ENCODE measurements around the gene NPAS2. TPM values are rescaled to one million over a fixed set of nuclear protein-coding genes. Genes with fewer than 3 reads are reported as not detected.
A peak's percentile ranks its signal among the peaks of the same experiment; 100 is the strongest.

Gene NPAS2
- total and polyA plus RNA-seq, 2 of the 8 experiments (the other 6 are each of a cell fraction or from before 2014, with no cell fraction given), result 1.8 to 1.9 TPM

GRCh38 chr2:100852999-100853908 is 33.3 kb downstream of the NPAS2 start:
- no peak for TF ChIP-seq YY1 (IDR thresholded peaks at IDR 0.05; ENCODE audit: low read depth, low read length)
- peak; percentile 13 to 17; a peak in 1 of 4 replicates for TF ChIP-seq RAD21 (IDR thresholded peaks at IDR 0.05 in 1 of 2, conservative IDR thresholded peaks at IDR 0.05 in 1 of 2; ENCODE audit: low read depth in 2 of 2, low read length in 2 of 2)
- no peak for TF ChIP-seq CHD2 (IDR thresholded peaks at IDR 0.05; ENCODE audit: low read length)
- TF ChIP-seq, protein P1, sequence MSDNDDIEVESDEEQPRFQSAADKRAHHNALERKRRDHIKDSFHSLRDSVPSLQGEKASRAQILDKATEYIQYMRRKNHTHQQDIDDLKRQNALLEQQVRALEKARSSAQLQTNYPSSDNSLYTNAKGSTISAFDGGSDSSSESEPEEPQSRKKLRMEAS (IDR thresholded peaks at IDR 0.05), result peak; percentile 54
- TF ChIP-seq, protein P2, sequence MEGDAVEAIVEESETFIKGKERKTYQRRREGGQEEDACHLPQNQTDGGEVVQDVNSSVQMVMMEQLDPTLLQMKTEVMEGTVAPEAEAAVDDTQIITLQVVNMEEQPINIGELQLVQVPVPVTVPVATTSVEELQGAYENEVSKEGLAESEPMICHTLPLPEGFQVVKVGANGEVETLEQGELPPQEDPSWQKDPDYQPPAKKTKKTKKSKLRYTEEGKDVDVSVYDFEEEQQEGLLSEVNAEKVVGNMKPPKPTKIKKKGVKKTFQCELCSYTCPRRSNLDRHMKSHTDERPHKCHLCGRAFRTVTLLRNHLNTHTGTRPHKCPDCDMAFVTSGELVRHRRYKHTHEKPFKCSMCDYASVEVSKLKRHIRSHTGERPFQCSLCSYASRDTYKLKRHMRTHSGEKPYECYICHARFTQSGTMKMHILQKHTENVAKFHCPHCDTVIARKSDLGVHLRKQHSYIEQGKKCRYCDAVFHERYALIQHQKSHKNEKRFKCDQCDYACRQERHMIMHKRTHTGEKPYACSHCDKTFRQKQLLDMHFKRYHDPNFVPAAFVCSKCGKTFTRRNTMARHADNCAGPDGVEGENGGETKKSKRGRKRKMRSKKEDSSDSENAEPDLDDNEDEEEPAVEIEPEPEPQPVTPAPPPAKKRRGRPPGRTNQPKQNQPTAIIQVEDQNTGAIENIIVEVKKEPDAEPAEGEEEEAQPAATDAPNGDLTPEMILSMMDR (IDR thresholded peaks at IDR 0.05; ENCODE audit: control extremely low read depth in 1 of 3, insufficient read depth in 1 of 3, low read depth in 1 of 3, low read length in 3 of 3), result peak in 2 of 3 experiments; percentile 0 to 26; a peak in 1 of 4 replicates

More at GRCh38 chr2:100852999-100853908, 33.3 kb downstream of the NPAS2 start:
- Histone ChIP-seq H3K4ac (replicated peaks; ENCODE audit: insufficient read length, low read depth, low read length) (no peak overlapping the region), H3K23me2 (ENCODE audit: low read depth, low read length) (no peaks in the 10 kb centered on the region), H3K9me3 (ENCODE audit: insufficient read depth in 2 of 2, low read depth in 1 of 2, low read length in 1 of 2) (no peaks in the 10 kb centered on the region), H4K20me1 (replicated peaks in 1 of 2; ENCODE audit: control insufficient read depth in 1 of 2, insufficient read depth in 2 of 2, low read length in 2 of 2) (no peaks in the 10 kb centered on the region), H3K4me3 (ENCODE audit: extremely low read depth in 1 of 4, insufficient read depth in 2 of 4, low read depth in 3 of 4, low read length in 4 of 4) (no peak overlapping the region), H2AFZ (ENCODE audit: low read length) (0 out of 2 replicates have a peak overlapping the region, but pooled peaks have one; percentile 0), H3K27me3 (replicated peaks in 1 of 4; ENCODE audit: control insufficient read depth in 3 of 4, extremely low read depth in 1 of 4, insufficient read depth in 3 of 4, low read length in 3 of 4) (no peaks in the 10 kb centered on the region), H3K36me3 (ENCODE audit: control insufficient read depth in 2 of 4, insufficient read depth in 4 of 4, low read length in 3 of 4) (no peaks in the 10 kb centered on the region), H2BK15ac (ENCODE audit: low read length) (no peak overlapping the region), H3K56ac (replicated peaks; ENCODE audit: insufficient read length, low read depth, low read length) (no peak overlapping the region), H3K79me2 (ENCODE audit: control insufficient read depth in 1 of 2, insufficient read depth in 2 of 2, low read length in 2 of 2) (no peaks in the 10 kb centered on the region), H3K79me1 (ENCODE audit: low read depth, low read length) (no peaks in the 10 kb centered on the region), H4K91ac (replicated peaks; ENCODE audit: insufficient read length, low read length) (no peak overlapping the region), H3K18ac (ENCODE audit: extremely low read depth, low read length) (no peak overlapping the region), H4K5ac (ENCODE audit: insufficient read length, low read depth, low read length) (no peak overlapping the region), H2BK5ac (ENCODE audit: low read depth, low read length) (no peak overlapping the region), H3K9ac (replicated peaks in 1 of 4; ENCODE audit: extremely low read depth in 1 of 4, low read depth in 3 of 4, low read length in 3 of 4) (no peak overlapping the region), H2BK120ac (replicated peaks; ENCODE audit: low read depth, low read length) (no peak overlapping the region), H3K4me2 (ENCODE audit: insufficient read depth in 1 of 2, low read depth in 2 of 2, low read length in 2 of 2) (no peak overlapping the region), H3K23ac (ENCODE audit: insufficient read length) (no peak overlapping the region), H2BK12ac (ENCODE audit: low read depth, low read length) (no peak overlapping the region), H3K14ac (ENCODE audit: insufficient read length) (no peak overlapping the region), H2AK5ac (ENCODE audit: low read depth, low read length) (no peak overlapping the region), H2BK20ac (ENCODE audit: low read length) (no peak overlapping the region), H3K4me1 (replicated peaks in 1 of 4; ENCODE audit: control insufficient read depth in 3 of 4, insufficient read depth in 4 of 4, low read length in 3 of 4) (peaks cover 0 to 3% (median 0%) of the 10 kb centered on the region in 4 experiments; a peak in 1 of 7 replicates), H4K8ac (ENCODE audit: extremely low read depth, insufficient read depth, low read length) (no peak overlapping the region), H3K27ac (ENCODE audit: low read depth, low read length) (no peak overlapping the region)
- 86% methylated on average over 14 of the region's 14 CpGs; no CpG with 5 or more reads in 1 of the 2 experiments for WGBS, 2 experiments (ENCODE audit: extremely low coverage in 1 of 2, insufficient coverage in 1 of 2, insufficient read length in 1 of 2, insufficient replicate concordance in 2 of 2, low coverage in 1 of 2, low lambda C conversion rate in 2 of 2, missing lambda C conversion rate in 1 of 2)
- CTCF ChIA-PET (ENCODE audit: partially characterized antibody), result interaction anchor here (0.9 to 1.4 kb wide), 5 partner anchors 10 to 53 kb away, joined by 3 read pairs; no protein-coding TSS in a partner anchor
- FAIRE-seq, result no peak
- no peak for DNase-seq (ENCODE audit: low read depth in 1 of 2, low spot score in 2 of 2)
- POLR2A ChIA-PET (ENCODE audit: partially characterized antibody), result no interaction called here

All from H1 (cell line).